PC-3 (cell line): ENCODE measurements around the gene FSTL4. TPM values are rescaled to one million over a fixed set of nuclear protein-coding genes. Genes with fewer than 3 reads are reported as not detected.

Experiments
- ATAC-seq: fragments of 200-7000 bp; cut with Tn5 transposase; 2 replicates; pipeline ENCODE4 v1.9.1; 2020; ENCODE audit warnings: mild to moderate bottlenecking, moderate library complexity
- BruUV-seq: library from RNA; stranded (reverse); fragments of 400-500 nt; replicated peaks from 2 replicates; lab custom pipeline; 2021; lab: Mats Ljungman, UMichigan
- CTCF ChIA-PET: fragments of 300-600 bp; sonication (Branson Sonifier 250); formaldehyde crosslinking; loops from one replicate; lab custom pipeline; 2022; ENCODE audit warnings: antibody characterized with exemption; lab: Charles Lee
- POLR2A ChIA-PET: fragments of 300-600 bp; sonication (Branson Sonifier 250); formaldehyde crosslinking; loops from one replicate; lab custom pipeline; 2022; ENCODE audit warnings: antibody characterized with exemption; ENCODE audit not compliant: unreplicated experiment; lab: Charles Lee
- DNase-seq: peaks from one replicate; pipeline ENCODE4 v3.0.0-alpha.2; 2015
- H2AFZ ChIP-seq: fragments of 300-600 bp; sonication (generic); 2 replicates; pipeline ENCODE4 v1.6.0; 2016; ENCODE audit warnings: antibody characterized with exemption, low read length
- H3F3A ChIP-seq: fragments of 300-600 bp; sonication (generic); one replicate; pipeline ENCODE4 v1.6.0; 2017; ENCODE audit warnings: antibody characterized with exemption, low read length, control low read depth, mild to moderate bottlenecking; ENCODE audit not compliant: unreplicated experiment
- H3K27ac ChIP-seq: fragments of 300-600 bp; sonication (generic); 2 replicates; pipeline ENCODE4 v1.5.1; 2016; ENCODE audit warnings: mild to moderate bottlenecking, low read length
- H3K27me3 ChIP-seq: fragments of 300-600 bp; sonication (generic); 2 replicates; pipeline ENCODE4 v1.6.1; 2016; ENCODE audit warnings: low read length, mixed read lengths
- H3K36me3 ChIP-seq: fragments of 300-600 bp; sonication (generic); 2 replicates; pipeline ENCODE4 v1.6.1; 2016; ENCODE audit warnings: low read depth, mixed run types, low read length, mixed read lengths
- H3K4me1 ChIP-seq: fragments of 300-600 bp; sonication (generic); 2 replicates; pipeline ENCODE4 v1.5.1; 2016; ENCODE audit warnings: low read length; ENCODE audit not compliant: insufficient read depth
- H3K4me2 ChIP-seq: fragments of 300-600 bp; sonication (generic); 2 replicates; pipeline ENCODE4 v1.6.0; 2016; ENCODE audit warnings: low read length
- H3K4me3 ChIP-seq: fragments of 300-600 bp; sonication (generic); 2 replicates; pipeline ENCODE4 v1.5.1; 2016; ENCODE audit warnings: mild to moderate bottlenecking, low read length, mixed read lengths
- H3K79me2 ChIP-seq: fragments of 300-600 bp; sonication (generic); 2 replicates; pipeline ENCODE4 v1.6.1; 2017; ENCODE audit warnings: low read length, mixed read lengths
- H3K9ac ChIP-seq: fragments of 300-600 bp; sonication (generic); 2 replicates; pipeline ENCODE4 v1.6.0; 2016; ENCODE audit warnings: mild to moderate bottlenecking, low read length
- H3K9me2 ChIP-seq: fragments of 300-600 bp; sonication (generic); replicated peaks from 2 replicates; pipeline ENCODE4 v1.6.1; 2016; ENCODE audit warnings: mixed run types, low read length, mixed read lengths
- H3K9me3 ChIP-seq: fragments of 300-600 bp; sonication (generic); 2 replicates; pipeline ENCODE4 v1.6.1; 2016; ENCODE audit warnings: low read length, mixed read lengths
- H4K20me1 ChIP-seq: fragments of 300-600 bp; sonication (generic); 2 replicates; pipeline ENCODE4 v1.6.1; 2016; ENCODE audit warnings: low read length, mixed read lengths
- EZH2 ChIP-seq: fragments of 300-600 bp; sonication (generic); IDR thresholded peaks from one replicate; pipeline ENCODE4 v1.6.1; 2017; ENCODE audit warnings: antibody characterized with exemption, mild to moderate bottlenecking, low read length; ENCODE audit not compliant: unreplicated experiment
- EZH2phosphoT487 ChIP-seq: fragments of 300-600 bp; sonication (generic); IDR thresholded peaks from 2 replicates; pipeline ENCODE4 v1.6.1; 2018; ENCODE audit warnings: mild to moderate bottlenecking, antibody characterized with exemption, low read length, borderline replicate concordance
- intact Hi-C: fragments of 100-400 bp; cut with micrococcal nuclease; formaldehyde crosslinking; loops from 2 replicates; pipeline ENCODE4 v1.9.0; 2023
- total RNA-seq: library from RNA; depleted of rRNA; stranded (reverse); fragments of >200 nt; gene quantifications from 2 replicates; pipeline ENCODE4 v1.2.3, GENCODE V29; 2014
- TF ChIP-seq, protein P1 (sequence below): fragments of 300-600 bp; sonication (generic); conservative IDR thresholded peaks from 2 replicates; pipeline ENCODE4 v1.5.1; 2017; ENCODE audit warnings: antibody characterized with exemption, low read depth, mild to moderate bottlenecking, low read length

Gene FSTL4
- total RNA-seq, 1 experiment from 2014 or later = 4.2 TPM

DNA sequence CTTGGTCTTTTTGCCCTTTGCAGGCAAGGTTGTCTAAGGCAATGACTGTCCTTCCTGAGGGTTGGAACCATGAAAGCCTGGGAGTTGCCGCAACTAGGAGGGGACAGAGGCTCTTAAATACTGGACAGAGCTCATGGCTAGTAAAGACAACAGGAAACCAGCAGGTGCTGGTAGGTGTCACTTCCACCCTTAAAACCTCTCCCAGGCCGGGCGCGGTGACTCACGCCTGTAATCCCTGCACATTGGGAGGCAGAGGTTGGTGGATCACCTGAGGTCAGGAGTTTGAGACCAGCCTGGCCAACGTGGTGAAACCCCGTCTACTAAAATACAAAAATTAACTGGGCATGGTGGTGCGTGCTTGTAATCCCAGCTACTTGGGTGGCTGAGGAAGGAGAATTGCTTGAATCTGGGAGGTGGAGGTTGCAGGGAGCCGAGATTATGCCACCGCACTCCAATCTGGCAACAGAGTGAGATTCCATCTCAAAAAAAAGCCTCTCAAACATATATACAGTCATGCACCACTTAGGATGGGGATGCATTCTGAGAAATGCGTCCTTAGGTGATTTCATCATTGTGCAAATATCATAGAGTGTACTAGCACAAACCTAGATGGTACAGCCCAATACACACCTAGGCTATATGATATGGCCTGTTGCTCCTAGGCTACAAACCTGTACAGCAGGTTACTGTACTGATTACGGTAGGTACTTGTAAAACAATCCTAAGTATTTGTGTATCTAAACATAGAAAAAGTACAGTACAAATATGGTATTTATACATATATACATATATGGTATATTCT lies 457.9 kb downstream of the FSTL4 start:
- no peak overlapping the region for H3K27ac ChIP-seq
- H3K4me3 ChIP-seq = no peak overlapping the region
- no peaks in the 10 kb centered on the region for H3K36me3 ChIP-seq
- H3K9me2 ChIP-seq = no peaks in the 10 kb centered on the region
- no peaks in the 10 kb centered on the region for H3K27me3 ChIP-seq
- no peak overlapping the region for H3K9ac ChIP-seq
- ChIA-PET CTCF (no interaction called here), POLR2A (no interaction called here)
- H4K20me1 ChIP-seq = no peaks in the 10 kb centered on the region
- ATAC-seq (no peak), DNase-seq (no peak)
- H3K9me3 ChIP-seq = no peaks in the 10 kb centered on the region
- intact Hi-C loops = no loop called here
- no peaks in the 10 kb centered on the region for H3K4me1 ChIP-seq
- H3K4me2 ChIP-seq = no peak overlapping the region
- no peak overlapping the region for H2AFZ ChIP-seq
- H3K79me2 ChIP-seq = no peaks in the 10 kb centered on the region
- H3F3A ChIP-seq = no peaks in the 10 kb centered on the region
- no peak for TF ChIP-seq EZH2
- TF ChIP-seq, protein P1, sequence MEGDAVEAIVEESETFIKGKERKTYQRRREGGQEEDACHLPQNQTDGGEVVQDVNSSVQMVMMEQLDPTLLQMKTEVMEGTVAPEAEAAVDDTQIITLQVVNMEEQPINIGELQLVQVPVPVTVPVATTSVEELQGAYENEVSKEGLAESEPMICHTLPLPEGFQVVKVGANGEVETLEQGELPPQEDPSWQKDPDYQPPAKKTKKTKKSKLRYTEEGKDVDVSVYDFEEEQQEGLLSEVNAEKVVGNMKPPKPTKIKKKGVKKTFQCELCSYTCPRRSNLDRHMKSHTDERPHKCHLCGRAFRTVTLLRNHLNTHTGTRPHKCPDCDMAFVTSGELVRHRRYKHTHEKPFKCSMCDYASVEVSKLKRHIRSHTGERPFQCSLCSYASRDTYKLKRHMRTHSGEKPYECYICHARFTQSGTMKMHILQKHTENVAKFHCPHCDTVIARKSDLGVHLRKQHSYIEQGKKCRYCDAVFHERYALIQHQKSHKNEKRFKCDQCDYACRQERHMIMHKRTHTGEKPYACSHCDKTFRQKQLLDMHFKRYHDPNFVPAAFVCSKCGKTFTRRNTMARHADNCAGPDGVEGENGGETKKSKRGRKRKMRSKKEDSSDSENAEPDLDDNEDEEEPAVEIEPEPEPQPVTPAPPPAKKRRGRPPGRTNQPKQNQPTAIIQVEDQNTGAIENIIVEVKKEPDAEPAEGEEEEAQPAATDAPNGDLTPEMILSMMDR = no peak
- TF ChIP-seq EZH2phosphoT487 = no peak
- BruUV-seq = no TSS peak

DNA sequence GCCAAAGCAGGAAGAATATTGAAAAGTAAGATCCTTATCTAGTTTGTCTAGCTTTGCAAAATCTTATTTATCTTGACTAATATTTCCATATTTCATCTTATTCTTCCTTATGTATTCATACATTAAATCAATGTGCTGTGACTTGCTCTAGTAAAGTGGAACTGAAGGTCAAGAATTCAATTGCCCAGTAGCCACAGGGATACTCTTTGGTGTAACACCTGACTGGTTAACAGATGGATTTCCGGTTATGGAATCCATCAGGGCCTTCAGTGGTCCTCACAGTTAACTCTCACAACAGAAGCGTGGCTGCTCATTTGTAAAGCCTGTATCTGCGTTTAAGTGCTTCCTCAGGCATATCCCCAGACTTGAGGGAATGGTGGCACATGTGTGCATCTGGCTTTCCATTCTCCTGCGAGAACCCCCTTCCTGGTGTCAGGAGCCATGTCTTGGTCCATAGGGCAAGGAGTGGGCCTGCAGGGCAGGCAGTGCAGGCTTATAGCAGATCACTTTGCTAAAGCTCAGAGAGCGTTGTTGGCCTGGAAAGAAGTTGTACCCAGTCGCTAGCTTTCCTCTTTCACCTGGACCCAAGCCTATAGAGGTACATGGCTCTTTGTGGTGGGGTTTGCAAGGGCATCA lies 461.3 kb downstream of the FSTL4 start:
- no peak overlapping the region for H3K4me2 ChIP-seq
- no peaks in the 10 kb centered on the region for H3K9me3 ChIP-seq
- no peaks in the 10 kb centered on the region for H3K4me1 ChIP-seq
- no peak overlapping the region for H2AFZ ChIP-seq
- no peaks in the 10 kb centered on the region for H3K9me2 ChIP-seq
- no peaks in the 10 kb centered on the region for H4K20me1 ChIP-seq
- BruUV-seq = no TSS peak
- H3F3A ChIP-seq = no peaks in the 10 kb centered on the region
- no peak overlapping the region for H3K27ac ChIP-seq
- no peaks in the 10 kb centered on the region for H3K36me3 ChIP-seq
- ATAC-seq = no peak
- intact Hi-C loops = no loop called here
- TF ChIP-seq, protein P1 = no peak
- no peak for TF ChIP-seq EZH2phosphoT487
- no peak for TF ChIP-seq EZH2
- ChIA-PET POLR2A (no interaction called here), CTCF (no interaction called here)
- no peak overlapping the region for H3K9ac ChIP-seq
- no peaks in the 10 kb centered on the region for H3K79me2 ChIP-seq
- H3K27me3 ChIP-seq = no peaks in the 10 kb centered on the region
- H3K4me3 ChIP-seq = no peak overlapping the region
- no peak for DNase-seq

DNA sequence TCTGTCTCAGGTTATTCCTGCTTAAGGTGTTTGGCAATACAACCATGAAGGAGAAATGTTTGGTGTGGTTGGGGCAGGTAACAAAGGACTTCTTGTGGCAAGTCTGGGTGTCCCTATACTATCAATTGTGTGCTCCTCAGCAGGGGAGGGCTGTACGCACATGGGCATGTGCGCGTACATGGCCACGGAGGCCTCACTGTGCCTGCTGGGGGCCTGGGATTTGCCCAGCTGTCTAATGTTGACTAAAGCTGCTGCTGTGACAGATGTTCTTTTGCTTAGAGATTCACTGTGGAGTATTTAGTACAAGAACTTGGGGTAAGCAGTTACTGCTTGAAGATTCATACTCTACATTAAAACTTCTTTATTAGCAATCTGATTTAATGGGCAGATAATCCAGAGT lies 463.0 kb downstream of the FSTL4 start:
- H4K20me1 ChIP-seq = no peaks in the 10 kb centered on the region
- no TSS peak for BruUV-seq
- ATAC-seq = no peak
- no peak overlapping the region for H2AFZ ChIP-seq
- H3K9ac ChIP-seq = no peak overlapping the region
- POLR2A ChIA-PET = no interaction called here
- no peak for DNase-seq
- CTCF ChIA-PET = no interaction called here
- no peaks in the 10 kb centered on the region for H3K4me1 ChIP-seq
- H3K36me3 ChIP-seq = no peaks in the 10 kb centered on the region
- H3K79me2 ChIP-seq = no peaks in the 10 kb centered on the region
- TF ChIP-seq, protein P1 = no peak
- no peak for TF ChIP-seq EZH2phosphoT487
- no peak for TF ChIP-seq EZH2
- no peak overlapping the region for H3K4me2 ChIP-seq
- intact Hi-C loops = no loop called here
- H3K27me3 ChIP-seq = no peaks in the 10 kb centered on the region
- no peaks in the 10 kb centered on the region for H3K9me3 ChIP-seq
- no peaks in the 10 kb centered on the region for H3K9me2 ChIP-seq
- no peak overlapping the region for H3K27ac ChIP-seq
- no peaks in the 10 kb centered on the region for H3F3A ChIP-seq
- no peak overlapping the region for H3K4me3 ChIP-seq
